HL-60/S4 treated with phorbol 12-myristate 13-acetate at 8.2 ng/mL for 4 days and 3 days (cell line): ENCODE measurements around the gene TRAP1.

ENCODE experiments used
- in situ Hi-C: fragments of 300-500 bp; cut with MboI; formaldehyde crosslinking; loops from 2 replicates; pipeline ENCODE4 v1.15.0; 2022; ENCODE audit warnings: low sequenced_read_pairs

Gene TRAP1

GRCh38 chr16:3717235-3718018 lies at the start of gene TRAP1:
TSS of gene TRAP1 (minus strand) at chr16:3717524. CDS start at chr16:3717508, 16 bp downstream.
- in situ Hi-C loops = no loop called here

- in situ Hi-C loops = no loop called here
Measured at GRCh38 chr16:3766177-3766576, 48.9 kb upstream of the TRAP1 start.

GRCh38 chr16:3764409-3764808 lies 47.1 kb upstream of the TRAP1 start:
- in situ Hi-C loops = no loop called here

- in situ Hi-C loops = no loop called here
Measured at GRCh38 chr16:3762107-3762750, 44.9 kb upstream of the TRAP1 start.

- in situ Hi-C loops = no loop called here
Measured at GRCh38 chr16:3761375-3762106, 44.2 kb upstream of the TRAP1 start.

GRCh38 chr16:3760518-3760917 lies 43.2 kb upstream of the TRAP1 start:
- in situ Hi-C loops = no loop called here

- in situ Hi-C loops = no loop called here
Measured at GRCh38 chr16:3759736-3760135, 42.4 kb upstream of the TRAP1 start.

GRCh38 chr16:3756113-3756512 lies 38.8 kb upstream of the TRAP1 start:
- in situ Hi-C loops = no loop called here

GRCh38 chr16:3755249-3755648 lies 37.9 kb upstream of the TRAP1 start:
- in situ Hi-C loops = no loop called here

GRCh38 chr16:3754772-3755171 lies 37.4 kb upstream of the TRAP1 start:
- in situ Hi-C loops = no loop called here

GRCh38 chr16:3754081-3754703 lies 36.9 kb upstream of the TRAP1 start:
- in situ Hi-C loops = no loop called here

GRCh38 chr16:3752984-3753383 lies 35.7 kb upstream of the TRAP1 start:
- in situ Hi-C loops = no loop called here

GRCh38 chr16:3751878-3752277 lies 34.6 kb upstream of the TRAP1 start:
- in situ Hi-C loops = no loop called here

GRCh38 chr16:3748307-3748706 lies 31.0 kb upstream of the TRAP1 start:
- in situ Hi-C loops = no loop called here

- in situ Hi-C loops = no loop called here
Measured at GRCh38 chr16:3745751-3746355, 28.5 kb upstream of the TRAP1 start.

- in situ Hi-C loops = no loop called here
Measured at GRCh38 chr16:3744018-3744417, 26.7 kb upstream of the TRAP1 start.

GRCh38 chr16:3740934-3741333 lies 23.6 kb upstream of the TRAP1 start:
- in situ Hi-C loops = no loop called here

GRCh38 chr16:3740186-3740585 lies 22.9 kb upstream of the TRAP1 start:
- in situ Hi-C loops = no loop called here

- in situ Hi-C loops = no loop called here
Measured at GRCh38 chr16:3739636-3740035, 22.3 kb upstream of the TRAP1 start.

GRCh38 chr16:3738541-3738940 lies 21.2 kb upstream of the TRAP1 start:
- in situ Hi-C loops = no loop called here

GRCh38 chr16:3738128-3738527 lies 20.8 kb upstream of the TRAP1 start:
- in situ Hi-C loops = no loop called here
